NB4 (cell line): ENCODE measurements around the gene C14orf132.

ENCODE experiments used
- DNase-seq: peaks from one replicate; pipeline ENCODE4 v3.0.0; 2010; ENCODE audit warnings: low read depth
- H3K4me3 ChIP-seq: one replicate; pipeline ENCODE4 v1.5.1; 2011; ENCODE audit warnings: mild to moderate bottlenecking, low read depth, low read length, moderate library complexity
- CTCF ChIP-seq: IDR thresholded peaks from one replicate; pipeline ENCODE4 v1.5.1; 2012; ENCODE audit warnings: low read depth, low read length
- MAX ChIP-seq: IDR thresholded peaks from 2 replicates; pipeline ENCODE4 v1.6.1; 2011; ENCODE audit warnings: low read depth, low read length
- MYC ChIP-seq: IDR thresholded peaks from 2 replicates; pipeline ENCODE4 v1.6.1; 2011; ENCODE audit warnings: low read depth, low read length
- POLR2A ChIP-seq: IDR thresholded peaks from 2 replicates; pipeline ENCODE4 v1.6.1; 2011; ENCODE audit warnings: mild to moderate bottlenecking; ENCODE audit not compliant: insufficient read length; ENCODE audit errors: extremely low read depth

C14orf132 gene

GRCh38 chr14:96017882-96018281, 21.3 kb upstream of the C14orf132 start:
- no peak for DNase-seq
- TF ChIP-seq CTCF = no peak
- H3K4me3 ChIP-seq = no peak overlapping the region

GRCh38 chr14:96027431-96028355, 11.5 kb upstream of the C14orf132 start:
- no peak overlapping the region for H3K4me3 ChIP-seq
- TF ChIP-seq POLR2A (no peak), MAX (no peak)
- no peak for DNase-seq

GRCh38 chr14:96029089-96029645, 10.0 kb upstream of the C14orf132 start:
- DNase-seq = no peak
- TF ChIP-seq CTCF = no peak
- no peak for TF ChIP-seq MYC
- no peak for TF ChIP-seq MAX
- TF ChIP-seq POLR2A = no peak
- H3K4me3 ChIP-seq = no peak overlapping the region

GRCh38 chr14:96030108-96030760, 8.9 kb upstream of the C14orf132 start:
- no peak for DNase-seq
- TF ChIP-seq POLR2A (no peak), MAX (no peak), CTCF (no peak), MYC (no peak)
- H3K4me3 ChIP-seq = no peak overlapping the region

- no peak for TF ChIP-seq POLR2A
- no peak for TF ChIP-seq MAX
- no peak for TF ChIP-seq CTCF
- TF ChIP-seq MYC = no peak
- DNase-seq = no peak
- H3K4me3 ChIP-seq = no peak overlapping the region
Measured at GRCh38 chr14:96031691-96032090, 7.5 kb upstream of the C14orf132 start.

GRCh38 chr14:96035456-96035855, 3.7 kb upstream of the C14orf132 start:
- H3K4me3 ChIP-seq = no peak overlapping the region
- no peak for TF ChIP-seq MYC
- no peak for TF ChIP-seq POLR2A
- TF ChIP-seq MAX = no peak
- no peak for TF ChIP-seq CTCF
- DNase-seq = no peak
